ENCODE measurements around the gene STAT3.

DNA sequence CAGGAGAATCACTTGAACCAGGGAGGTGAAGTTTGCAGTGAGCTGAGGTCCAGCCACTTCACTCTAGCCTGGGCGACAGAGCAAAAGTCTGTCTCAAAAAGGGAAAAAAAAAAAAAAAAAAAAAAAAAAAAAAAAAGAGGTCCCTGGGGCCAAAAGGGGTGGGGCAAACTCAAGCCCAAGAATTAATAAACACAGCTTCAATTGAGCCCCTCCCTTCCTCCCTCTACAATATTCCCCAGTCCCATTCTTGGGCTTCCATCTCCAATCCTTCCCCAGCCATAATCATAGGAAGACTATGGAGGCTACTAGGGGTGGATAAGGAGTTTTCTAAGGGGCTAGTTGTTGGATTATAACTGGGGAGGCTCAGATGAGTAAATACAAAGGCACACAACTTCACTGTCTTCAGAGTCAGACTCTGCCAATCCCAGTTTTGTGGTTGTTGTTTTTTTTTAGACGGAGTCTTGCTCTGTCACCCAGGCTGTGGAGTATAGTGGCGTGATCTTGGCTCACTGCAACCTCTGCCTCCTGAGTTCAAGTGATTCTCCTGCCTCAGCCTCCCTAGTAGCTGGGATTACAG is 25.3 kb upstream of the STAT3 start:
- no peak for TF ChIP-seq EZH2phosphoT487 (IDR thresholded peaks at IDR 0.05; ENCODE audit: insufficient read depth, low read depth)
- no peak for TF ChIP-seq EZH2 (IDR thresholded peaks at IDR 0.05; ENCODE audit: insufficient read depth, poor library complexity, severe bottlenecking)
